ENCODE results near the gene PRUNE2. TPM values are rescaled to one million over a fixed set of nuclear protein-coding genes. Genes with fewer than 3 reads are reported as not detected.

Gene PRUNE2
- total and polyA plus RNA-seq, 2 of the 13 experiments (the other 11 are each of a cell fraction or from before 2014, with no cell fraction given): 0.02 TPM; not detected in 1

GRCh38 chr9:76910861-76911260 lies 4.9 kb upstream of the PRUNE2 start:
- no peak for TF ChIP-seq SETDB1 (CRISPR knock-in tag; IDR thresholded peaks at IDR 0.05; ENCODE audit: borderline replicate concordance)
- no peak for TF ChIP-seq ZNF441 (CRISPR knock-in tag; IDR thresholded peaks at IDR 0.05; ENCODE audit: borderline replicate concordance)
- no peak for TF ChIP-seq ARID3A (IDR thresholded peaks at IDR 0.05; ENCODE audit: low read depth, low read length)
- TF ChIP-seq ELF4 (CRISPR knock-in tag; IDR thresholded peaks at IDR 0.05; ENCODE audit: borderline replicate concordance): no peak
- no peak for TF ChIP-seq UBTF (CRISPR knock-in tag; IDR thresholded peaks at IDR 0.05)
- no peak for TF ChIP-seq ZNF431 (CRISPR knock-in tag; IDR thresholded peaks at IDR 0.05; ENCODE audit: borderline replicate concordance, low read depth)
- TF ChIP-seq PCBP1 (IDR thresholded peaks at IDR 0.05; ENCODE audit: borderline replicate concordance, low read depth, low read length): no peak
- Histone ChIP-seq H3K4me1 (ENCODE audit: insufficient read depth, low read length) (no peaks in the 10 kb centered on the region), H3K4me2 (ENCODE audit: low read depth, low read length) (no peak overlapping the region), H3K27me3 (ENCODE audit: control insufficient read depth in 1 of 2, insufficient read depth in 2 of 2, low read length in 2 of 2) (peaks cover 0 to 6% of the 10 kb centered on the region in 2 experiments; a peak in 2 of 5 replicates), H3K79me2 (ENCODE audit: insufficient read depth, low read length) (no peaks in the 10 kb centered on the region), H4K20me1 (ENCODE audit: insufficient read depth, low read length) (no peaks in the 10 kb centered on the region), H3K4me3 (replicated peaks in 1 of 3; ENCODE audit: insufficient read depth in 1 of 3, low read depth in 2 of 3, low read length in 3 of 3) (no peak overlapping the region), H3K27ac (ENCODE audit: extremely low read length, insufficient read depth, low read length) (no peak overlapping the region), H2AFZ (ENCODE audit: low read length) (no peak overlapping the region), H3K9ac (ENCODE audit: insufficient read depth, low read depth, low read length) (no peak overlapping the region), H3K36me3 (replicated peaks in 1 of 2; ENCODE audit: control insufficient read depth in 1 of 2, insufficient read depth in 2 of 2, low read length in 2 of 2) (no peaks in the 10 kb centered on the region), H3K9me3 (ENCODE audit: low read length) (no peaks in the 10 kb centered on the region)
- 0% methylated on average over 1 of the region's 3 CpGs for WGBS (ENCODE audit: low lambda C conversion rate)
- no peak for DNase-seq (ENCODE audit: low spot score)
- no peak for ATAC-seq
- intact Hi-C loops (cut with micrococcal nuclease; ENCODE audit: unreplicated experiment): no loop called here
- ChIA-PET POLR2A (no interaction called here), CTCF (ENCODE audit: low intra/inter-chr PET ratio, low total read pairs) (no interaction called here)
- no TSS peak for BruUV-seq (replicated peaks)
- in situ Hi-C loops (cut with HindIII; ENCODE audit: extremely low pct_ligation_motif_present, low pct_unique_long_range_greater_than_20kb): no loop called here
- no peak for FAIRE-seq

Data from HepG2 (cell line).